GM21529 (cell line): ENCODE measurements around the gene HS3ST6.
"Not testable (repeated sequence)": the region's sequence is repeated elsewhere in the genome, so short reads cannot be mapped to it uniquely, and the experiment has no call there.

ENCODE experiments used
- ATAC-seq: cut with Tn5 transposase; IDR thresholded peaks from one replicate; pipeline ENCODE4 v1.9.1; 2021; ENCODE audit not compliant: unreplicated experiment

The HS3ST6 gene

DNA sequence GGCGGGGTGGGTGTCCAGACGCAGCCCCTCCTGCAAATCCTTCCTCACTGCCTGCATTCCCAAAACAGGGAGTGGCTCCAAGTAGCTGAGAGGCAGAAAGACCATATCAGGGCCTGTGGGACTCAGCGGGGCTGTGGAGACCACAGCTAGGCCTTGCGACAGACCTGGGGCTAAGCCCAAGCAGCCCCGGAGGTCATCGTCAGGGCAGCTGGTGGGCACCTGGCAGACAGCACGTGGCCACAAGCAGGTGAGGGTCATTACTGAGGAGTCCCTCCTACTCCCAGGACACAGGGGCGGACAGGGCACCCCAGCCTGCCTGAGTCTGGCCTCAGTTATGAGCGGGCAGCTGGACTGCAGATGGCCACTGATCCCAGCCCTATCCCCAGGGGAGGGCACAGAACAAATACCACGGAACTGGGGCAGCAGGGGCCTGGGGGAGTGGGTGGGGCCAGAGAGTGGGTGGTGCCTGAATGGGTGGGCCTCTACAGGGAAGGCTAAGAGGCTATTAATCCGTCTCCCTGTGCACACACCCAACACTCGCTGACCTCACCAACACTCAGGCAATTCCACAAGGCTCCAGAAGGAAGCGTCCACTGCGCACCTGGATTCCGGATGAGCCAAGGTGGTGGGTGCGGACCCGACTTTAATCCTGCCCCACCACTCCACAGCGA lies 8.5 kb downstream of the HS3ST6 start:
- no peak for ATAC-seq

DNA sequence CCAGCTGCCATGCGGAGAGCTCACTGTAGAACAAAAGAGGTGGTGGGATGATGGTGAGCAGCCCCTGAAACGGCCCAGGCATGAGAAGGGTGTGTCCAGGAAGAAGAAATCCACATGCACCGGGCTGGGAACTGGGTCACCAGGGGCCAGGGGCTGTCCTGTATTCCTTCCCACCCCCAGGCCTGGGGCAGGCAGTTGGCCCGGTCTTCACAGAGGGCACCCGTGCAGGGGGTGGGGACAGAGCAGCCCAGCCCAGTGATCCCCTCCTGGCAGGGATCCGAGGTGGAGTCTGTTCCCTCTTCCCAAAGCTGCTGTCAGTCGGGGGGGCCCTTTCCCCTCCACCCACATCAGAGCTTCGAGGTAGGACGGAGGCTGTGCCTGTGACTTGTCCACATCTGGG lies 9.2 kb downstream of the HS3ST6 start:
- no peak for ATAC-seq

GRCh38 chr16:1908184-1908583 lies 10.0 kb downstream of the HS3ST6 start:
- no peak for ATAC-seq

DNA sequence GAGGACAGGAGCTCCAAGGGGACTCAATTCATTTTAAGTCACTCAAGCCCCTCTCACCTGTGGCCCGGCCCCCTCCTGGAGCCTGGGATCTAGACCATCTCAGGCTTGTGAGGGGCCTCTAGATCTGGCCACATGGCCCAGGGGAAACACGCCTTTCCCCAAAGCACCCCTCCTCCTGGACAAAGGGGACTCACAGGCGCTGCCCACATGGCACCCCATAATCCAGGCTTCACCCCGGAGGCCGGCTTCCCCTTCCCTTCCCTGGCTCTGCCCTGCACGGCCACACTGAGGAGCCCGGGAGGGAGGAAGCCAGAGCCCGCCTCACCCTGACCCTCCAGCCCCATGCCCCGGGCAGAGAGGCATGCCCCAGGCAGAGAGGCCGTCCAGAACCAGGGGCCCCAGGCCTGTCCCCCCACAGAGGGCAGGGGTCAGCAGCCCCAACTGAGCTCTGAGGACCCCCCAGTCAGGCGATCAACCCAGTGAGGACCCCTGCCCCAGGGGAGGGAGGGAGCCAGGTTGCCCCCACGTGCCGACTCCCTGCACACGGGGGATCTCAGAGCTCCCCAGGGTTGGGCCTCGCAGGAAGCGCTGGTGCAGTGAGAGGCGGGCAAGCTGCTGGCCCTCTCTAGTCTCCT lies 10.9 kb downstream of the HS3ST6 start:
- no peak for ATAC-seq

DNA sequence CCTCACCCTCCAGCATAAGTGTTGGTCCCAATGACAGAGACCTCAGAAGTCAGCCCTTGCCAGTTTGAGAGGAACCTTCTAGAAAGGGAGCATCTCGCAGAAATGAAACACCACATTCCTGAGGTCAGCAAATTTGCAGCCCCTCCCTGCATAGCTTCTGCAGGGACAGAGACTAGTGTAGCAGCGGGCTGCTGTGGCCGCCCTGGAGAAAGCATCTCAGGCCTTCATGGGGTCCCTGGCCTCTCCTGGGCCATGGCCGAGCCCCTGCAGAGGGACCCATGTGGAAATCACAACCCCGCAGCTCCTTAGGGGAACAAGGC lies 11.4 kb downstream of the HS3ST6 start:
- ATAC-seq, result no peak

DNA sequence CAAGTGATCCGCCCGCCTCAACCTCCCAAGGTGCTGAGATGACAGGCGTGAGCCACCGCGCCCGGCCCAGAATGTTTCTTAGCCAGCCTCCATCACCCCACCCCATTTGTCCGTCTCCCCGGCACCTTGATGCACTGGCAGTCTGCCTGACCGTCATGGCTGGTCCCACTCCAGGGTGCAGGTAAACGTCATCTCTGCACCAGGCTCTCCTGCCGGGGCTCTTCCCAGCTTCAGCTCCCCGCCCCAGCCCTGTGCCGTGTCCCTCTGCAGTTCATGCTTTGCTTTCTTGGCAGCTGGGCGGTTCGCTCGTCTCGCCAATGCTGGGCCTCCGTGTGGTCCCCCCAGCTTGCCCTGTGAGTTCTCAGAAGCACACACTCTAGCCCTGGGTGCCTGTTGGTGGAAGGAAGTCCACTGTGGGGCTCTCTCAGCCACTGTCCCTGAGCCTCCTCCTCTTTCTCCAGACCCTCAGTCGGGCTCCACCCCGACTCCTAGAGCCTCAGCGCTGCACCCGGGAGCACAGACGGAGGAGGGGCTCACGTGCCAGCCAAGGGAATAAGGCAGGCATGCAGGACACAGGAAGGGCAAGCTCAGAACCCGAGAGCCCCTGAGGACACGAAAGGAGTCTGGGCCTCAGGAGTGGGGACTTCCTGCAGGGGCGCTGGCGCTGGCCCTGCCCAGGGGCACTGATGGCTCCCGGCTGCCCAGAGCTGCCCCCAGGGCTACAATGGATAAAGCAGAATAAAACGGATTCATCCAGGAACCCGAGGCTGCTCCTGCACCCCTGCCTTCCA lies 12.0 kb downstream of the HS3ST6 start:
- no peak for ATAC-seq

- ATAC-seq, result no peak
These were observed 14.1 kb downstream of the HS3ST6 start for GRCh38 chr16:1903845-1904840.

- ATAC-seq, result no peak
These were observed 15.0 kb downstream of the HS3ST6 start for GRCh38 chr16:1903220-1903574.

GRCh38 chr16:1902547-1903219 lies 15.5 kb downstream of the HS3ST6 start:
- no peak for ATAC-seq

DNA sequence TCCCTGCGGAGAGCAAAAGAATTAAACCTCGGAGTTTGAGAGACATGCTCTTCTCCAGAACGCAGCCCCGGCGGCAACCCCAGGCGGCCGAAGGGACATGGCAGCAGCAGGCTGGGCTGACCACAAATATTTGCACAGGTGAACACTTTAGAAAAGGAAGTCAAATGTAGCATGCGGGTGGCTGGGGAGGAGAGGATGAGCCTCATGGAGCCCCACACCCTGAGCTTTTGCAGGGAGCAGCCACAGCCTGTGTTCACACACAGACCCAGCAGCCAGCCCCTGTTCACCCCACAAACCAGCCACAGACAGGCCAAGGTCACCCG lies 17.8 kb downstream of the HS3ST6 start:
- ATAC-seq, result no peak

DNA sequence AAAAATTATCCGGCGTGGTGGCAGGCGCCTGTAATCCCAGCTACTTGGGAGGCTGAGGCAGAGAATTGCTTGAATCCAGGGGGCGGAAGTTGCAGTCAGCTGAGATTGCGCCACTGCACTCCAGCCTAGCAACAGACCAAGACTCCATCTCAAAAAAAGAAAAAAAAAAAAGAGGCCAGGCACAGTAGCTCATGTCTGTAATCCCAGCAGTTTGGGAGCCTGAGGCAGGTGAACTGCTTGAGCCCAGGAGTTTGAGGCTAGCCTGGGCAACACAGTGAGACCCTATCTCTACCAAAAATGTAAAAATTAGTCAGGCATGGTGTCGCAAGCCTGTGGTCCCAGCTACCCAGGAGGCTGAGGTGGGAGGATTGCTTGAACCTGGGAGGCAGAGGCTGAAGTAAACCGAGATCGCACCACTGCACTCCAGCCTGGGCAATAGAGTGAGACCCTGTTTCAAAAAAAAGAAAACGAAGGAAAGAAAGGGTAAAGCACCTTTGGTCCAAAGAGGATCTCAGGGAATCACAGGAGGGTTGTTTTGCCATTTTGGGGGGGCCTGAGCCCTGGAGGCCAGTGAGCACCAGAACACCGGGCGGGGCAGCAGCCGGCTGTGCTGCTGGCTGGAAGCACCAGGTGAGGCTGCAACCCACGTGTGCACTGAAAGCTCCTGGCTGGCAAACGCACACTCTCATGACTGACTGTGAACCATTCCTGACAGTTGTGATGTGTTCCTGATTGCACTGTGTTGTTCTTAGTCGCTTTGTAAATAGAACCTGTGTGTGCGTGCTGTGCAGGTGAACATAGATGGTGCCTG lies 18.4 kb downstream of the HS3ST6 start:
- no peak for ATAC-seq

DNA sequence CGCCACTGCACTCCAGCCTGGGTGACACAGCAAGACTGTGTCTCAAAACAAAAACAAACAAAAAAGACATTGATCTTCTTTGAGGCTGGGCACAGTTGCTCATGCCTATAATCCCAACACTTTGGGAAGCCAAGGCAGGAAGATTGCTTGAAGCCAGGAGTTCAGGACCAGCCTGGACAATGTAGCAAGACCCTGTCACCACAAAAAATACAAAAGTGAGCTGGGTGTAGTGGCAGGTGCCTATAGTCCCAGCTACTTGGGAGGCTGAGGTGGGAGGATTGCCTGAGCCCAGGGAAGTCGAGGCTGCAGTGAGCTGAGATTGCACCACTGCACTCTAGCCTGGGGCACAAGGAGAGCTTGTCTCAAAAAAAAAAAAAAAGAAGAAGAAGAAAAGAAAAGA lies 20.5 kb downstream of the HS3ST6 start:
- not testable (repeated sequence) for ATAC-seq

DNA sequence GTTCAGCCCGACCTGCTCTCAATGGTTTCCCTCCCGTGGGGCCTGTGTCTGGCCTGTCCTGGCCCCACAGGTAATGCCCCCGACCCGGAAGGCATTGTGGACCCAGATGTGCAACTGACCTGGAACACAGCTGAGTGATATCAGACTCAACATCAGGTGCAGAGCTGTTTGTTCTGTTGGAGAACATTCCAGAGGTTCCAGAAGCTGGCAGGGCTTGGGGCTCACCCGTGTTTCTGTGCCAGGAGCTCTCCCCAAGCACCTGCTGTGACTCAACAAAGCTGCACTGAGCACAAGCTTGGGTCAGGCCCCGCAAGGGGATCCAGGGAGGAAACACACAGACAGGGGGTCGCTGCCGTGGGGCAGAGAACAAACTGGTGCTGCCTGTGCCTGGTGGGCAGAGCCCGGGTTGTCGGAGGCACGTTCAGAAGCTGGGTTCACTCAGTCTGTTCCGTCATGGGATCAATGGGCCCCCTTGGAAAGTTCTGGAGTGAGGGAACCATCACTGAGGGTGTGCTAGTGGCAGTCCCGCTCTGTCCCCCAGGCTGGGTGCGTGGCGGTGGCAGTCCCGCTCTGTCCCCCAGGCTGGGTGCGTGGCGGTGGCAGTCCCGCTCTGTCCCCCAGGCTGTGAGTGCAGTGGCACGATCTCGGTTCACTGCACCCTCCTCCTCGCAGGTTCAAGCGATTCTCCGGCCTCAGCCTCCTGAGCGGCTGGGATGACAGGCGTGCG lies 22.1 kb downstream of the HS3ST6 start:
- ATAC-seq, result no peak

GRCh38 chr16:1895068-1895467 lies 23.1 kb downstream of the HS3ST6 start:
- ATAC-seq, result no peak

- ATAC-seq, result no peak
These were observed 27.5 kb downstream of the HS3ST6 start for GRCh38 chr16:1890708-1891050.

DNA sequence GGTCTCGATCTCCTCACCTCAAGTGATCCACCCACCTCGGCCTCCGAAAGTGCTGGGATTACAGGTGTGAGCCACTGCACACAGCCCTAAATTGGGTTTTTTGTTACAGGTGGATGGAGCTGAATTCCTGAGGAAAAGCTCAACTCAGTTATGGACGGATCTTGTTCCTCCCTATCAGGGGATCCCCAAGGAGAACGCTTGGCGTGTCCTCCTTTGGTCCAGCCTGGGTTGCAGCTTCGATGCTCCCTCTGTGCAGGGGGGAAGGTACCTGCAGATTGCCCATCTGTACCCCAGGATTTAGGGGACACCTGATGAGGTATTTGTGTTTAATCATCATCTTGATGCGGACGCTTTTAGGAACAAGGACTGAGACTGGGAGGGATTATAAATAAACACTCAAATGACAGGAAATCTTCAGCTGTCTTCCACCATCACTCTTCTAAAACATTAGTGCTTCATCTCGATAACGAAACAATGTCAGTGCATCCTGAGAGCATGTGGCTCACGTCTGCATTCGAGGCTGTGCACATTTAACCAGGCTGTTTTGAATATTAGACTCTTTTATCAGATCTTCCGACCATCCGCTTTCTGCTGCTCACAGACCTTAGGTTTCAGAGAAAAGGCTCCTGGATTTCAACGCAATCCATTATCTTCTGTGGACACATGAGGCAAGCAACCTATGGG lies 28.0 kb downstream of the HS3ST6 start:
- ATAC-seq, result no peak

- no peak for ATAC-seq
These were observed 30.4 kb downstream of the HS3ST6 start for GRCh38 chr16:1887711-1888354.

DNA sequence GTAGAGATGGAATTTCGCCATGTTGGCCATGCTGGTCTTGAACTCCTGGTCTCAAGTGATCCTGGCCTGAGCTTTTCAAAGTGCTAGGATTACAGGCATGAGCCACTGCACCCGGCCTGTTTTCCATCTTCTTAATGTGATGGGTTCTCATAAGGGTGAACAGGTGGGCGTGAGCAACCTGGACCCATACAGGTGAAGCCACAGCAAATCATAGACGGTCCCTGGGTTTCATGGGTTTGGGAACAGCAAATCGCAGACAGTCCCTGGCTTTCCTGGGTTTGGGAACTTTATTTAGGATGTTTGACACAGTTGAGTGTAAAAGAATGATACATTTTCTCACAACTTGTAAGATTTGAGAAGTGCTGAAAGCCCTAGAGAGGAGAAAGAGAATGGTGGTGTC lies 33.3 kb downstream of the HS3ST6 start:
- ATAC-seq, result no peak
